GM18511 (cell line): ENCODE data around the gene EIF4E3.

Source experiments
- ATAC-seq: cut with Tn5 transposase; IDR thresholded peaks from one replicate; pipeline ENCODE4 v1.9.1; 2021; ENCODE audit warnings: mild to moderate bottlenecking, moderate library complexity; ENCODE audit not compliant: unreplicated experiment

The EIF4E3 gene

GRCh38 chr3:71651625-71652024 lies 73.6 kb downstream of the EIF4E3 start:
- ATAC-seq: no peak

GRCh38 chr3:71650372-71650771 lies 74.8 kb downstream of the EIF4E3 start:
- no peak for ATAC-seq

- ATAC-seq: no peak
Measured at GRCh38 chr3:71649757-71650156, 75.4 kb downstream of the EIF4E3 start.

GRCh38 chr3:71647751-71648150 lies 77.5 kb downstream of the EIF4E3 start:
- no peak for ATAC-seq

GRCh38 chr3:71646971-71647370 lies 78.2 kb downstream of the EIF4E3 start:
- no peak for ATAC-seq

GRCh38 chr3:71645140-71645539 lies 80.1 kb downstream of the EIF4E3 start:
- ATAC-seq: no peak

- ATAC-seq: no peak
Measured at GRCh38 chr3:71641674-71642073, 83.5 kb downstream of the EIF4E3 start.

- ATAC-seq: no peak
Measured at GRCh38 chr3:71640331-71640983, 84.7 kb downstream of the EIF4E3 start.

GRCh38 chr3:71636482-71636881 lies 88.7 kb downstream of the EIF4E3 start:
- ATAC-seq: no peak

GRCh38 chr3:71636001-71636400 lies 89.2 kb downstream of the EIF4E3 start:
- ATAC-seq: no peak

- no peak for ATAC-seq
Measured at GRCh38 chr3:71634671-71635070, 90.5 kb downstream of the EIF4E3 start.

- no peak for ATAC-seq
Measured at GRCh38 chr3:71629711-71630110, 95.5 kb downstream of the EIF4E3 start.

GRCh38 chr3:71629289-71629688 lies 95.9 kb downstream of the EIF4E3 start:
- no peak for ATAC-seq

- ATAC-seq: no peak
Measured at GRCh38 chr3:71628522-71628921, 96.7 kb downstream of the EIF4E3 start.

- ATAC-seq: no peak
Measured at GRCh38 chr3:71625676-71626075, 99.5 kb downstream of the EIF4E3 start.
